Transverse colon (tissue), 4 donors: Measurements from ENCODE around the gene IQCF6.

Source experiments
- CTCF ChIP-seq, 5 experiments: fragments of 200-600 bp in 3 of 5; fragments of 450-650 bp in 2 of 5; sonication (generic) in 3 of 5; IDR thresholded peaks; 1 replicate in 2 of 5; 2 replicates in 3 of 5; pipeline ENCODE4 v1.5.1; 2016 to 2017; ENCODE audit warnings: antibody characterized with exemption in 5 of 5, inconsistent platforms in 3 of 5, mild to moderate bottlenecking in 2 of 5, moderate library complexity in 1 of 5
- POLR2AphosphoS5 ChIP-seq, 3 donors: sonication (generic); formaldehyde crosslinking; IDR thresholded peaks; one replicate each; pipeline ENCODE4 v1.6.1; 2016; ENCODE audit warnings: antibody characterized with exemption in 3 of 3

- TF ChIP-seq CTCF (IDR thresholded peaks at IDR 0.05), result no peak
- TF ChIP-seq POLR2AphosphoS5 (IDR thresholded peaks at IDR 0.05), result no peak
These were observed 30.7 kb downstream of the IQCF6 start for GRCh38 chr3:51748327-51748726.
